ENCODE results near the gene CCNT2. TPM values are rescaled to one million over a fixed set of nuclear protein-coding genes. Genes with fewer than 3 reads are reported as not detected.

Gene CCNT2
- total and polyA plus RNA-seq, 2 experiments from 2014 or later, result 21.9 to 27.7 TPM

DNA sequence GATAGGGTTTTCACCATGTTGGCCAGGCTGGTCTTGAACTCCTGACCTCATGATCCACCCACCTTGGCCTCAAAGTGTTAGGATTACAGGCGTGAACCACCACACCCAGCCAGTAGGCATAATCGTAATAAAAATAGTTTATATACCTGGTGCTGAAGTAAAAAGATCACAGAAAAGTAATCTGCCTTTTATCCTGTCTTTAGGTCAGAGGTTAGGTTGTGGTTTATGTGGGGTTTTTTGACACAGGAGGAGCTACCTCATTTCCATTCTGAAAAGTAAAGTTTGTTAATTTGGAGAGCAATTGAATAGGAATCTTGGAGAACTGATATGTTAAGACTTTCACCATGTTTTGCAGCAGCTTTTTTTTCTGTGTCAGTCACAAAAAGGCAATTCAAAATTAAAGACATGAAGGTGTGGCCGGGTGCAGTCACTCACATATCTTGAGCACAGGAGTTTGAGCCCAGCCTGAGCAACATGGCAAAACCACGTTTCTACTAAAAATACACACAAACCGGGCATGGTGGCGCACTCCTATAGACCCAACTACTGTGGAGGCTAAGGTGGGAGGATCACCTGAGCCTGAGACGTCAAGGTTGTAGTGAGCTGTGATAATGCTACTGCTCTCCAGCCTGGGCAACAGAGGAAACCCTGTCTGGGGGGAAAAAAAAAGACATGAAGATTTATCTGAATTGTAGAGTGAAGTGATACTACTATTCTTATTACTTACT is 31.5 kb downstream of the CCNT2 start:
- Histone ChIP-seq H3K9me3 (ENCODE audit: low read depth) (no peaks in the 10 kb centered on the region), H3K27me3 (no peaks in the 10 kb centered on the region)
- TF ChIP-seq, protein P1, sequence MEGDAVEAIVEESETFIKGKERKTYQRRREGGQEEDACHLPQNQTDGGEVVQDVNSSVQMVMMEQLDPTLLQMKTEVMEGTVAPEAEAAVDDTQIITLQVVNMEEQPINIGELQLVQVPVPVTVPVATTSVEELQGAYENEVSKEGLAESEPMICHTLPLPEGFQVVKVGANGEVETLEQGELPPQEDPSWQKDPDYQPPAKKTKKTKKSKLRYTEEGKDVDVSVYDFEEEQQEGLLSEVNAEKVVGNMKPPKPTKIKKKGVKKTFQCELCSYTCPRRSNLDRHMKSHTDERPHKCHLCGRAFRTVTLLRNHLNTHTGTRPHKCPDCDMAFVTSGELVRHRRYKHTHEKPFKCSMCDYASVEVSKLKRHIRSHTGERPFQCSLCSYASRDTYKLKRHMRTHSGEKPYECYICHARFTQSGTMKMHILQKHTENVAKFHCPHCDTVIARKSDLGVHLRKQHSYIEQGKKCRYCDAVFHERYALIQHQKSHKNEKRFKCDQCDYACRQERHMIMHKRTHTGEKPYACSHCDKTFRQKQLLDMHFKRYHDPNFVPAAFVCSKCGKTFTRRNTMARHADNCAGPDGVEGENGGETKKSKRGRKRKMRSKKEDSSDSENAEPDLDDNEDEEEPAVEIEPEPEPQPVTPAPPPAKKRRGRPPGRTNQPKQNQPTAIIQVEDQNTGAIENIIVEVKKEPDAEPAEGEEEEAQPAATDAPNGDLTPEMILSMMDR (IDR thresholded peaks at IDR 0.05; ENCODE audit: low read depth, low read length), result no peak

DNA sequence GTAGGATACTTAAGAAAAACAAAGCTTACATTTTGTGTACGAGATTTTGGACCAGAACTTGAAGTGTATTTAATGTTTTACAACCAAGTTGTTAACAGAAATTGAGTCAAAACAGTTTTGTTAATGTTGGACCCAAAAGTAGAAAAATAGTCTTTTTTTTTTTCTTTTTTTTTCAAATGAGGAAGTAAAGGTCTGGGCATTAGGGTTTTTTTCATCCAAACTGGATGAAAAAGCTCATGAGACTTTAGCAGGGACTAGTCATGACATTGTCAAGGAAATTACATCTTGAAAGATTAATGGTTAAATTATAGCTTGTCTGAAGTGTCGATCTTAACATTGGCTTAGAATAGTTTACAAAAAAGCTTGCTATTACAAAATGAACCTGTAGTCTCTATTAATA is 32.3 kb downstream of the CCNT2 start:
- no peak overlapping the region for H3K4me3 ChIP-seq
- no peak overlapping the region for H3K27ac ChIP-seq
- H3K36me3 ChIP-seq, result peaks cover 61% of the 10 kb centered on the region
- DNase-seq (ENCODE audit: low read depth in 1 of 2, low spot score in 1 of 2), result no peak
- H3K4me1 ChIP-seq (ENCODE audit: low read depth), result no peaks in the 10 kb centered on the region
- H3K27me3 ChIP-seq, result no peaks in the 10 kb centered on the region
- no peaks in the 10 kb centered on the region for H3K9me3 ChIP-seq (ENCODE audit: low read depth)
- TF ChIP-seq, protein P1 (IDR thresholded peaks at IDR 0.05; ENCODE audit: low read depth, low read length), result no peak

More for the DNA sequence above, 31.5 kb downstream of the CCNT2 start:
- H3K4me3 ChIP-seq, result no peak overlapping the region
- H3K36me3 ChIP-seq, result peaks cover 58% of the 10 kb centered on the region
- DNase-seq (ENCODE audit: low read depth in 1 of 2, low spot score in 1 of 2), result no peak
- H3K4me1 ChIP-seq (ENCODE audit: low read depth), result no peaks in the 10 kb centered on the region
- no peak overlapping the region for H3K27ac ChIP-seq

DNA sequence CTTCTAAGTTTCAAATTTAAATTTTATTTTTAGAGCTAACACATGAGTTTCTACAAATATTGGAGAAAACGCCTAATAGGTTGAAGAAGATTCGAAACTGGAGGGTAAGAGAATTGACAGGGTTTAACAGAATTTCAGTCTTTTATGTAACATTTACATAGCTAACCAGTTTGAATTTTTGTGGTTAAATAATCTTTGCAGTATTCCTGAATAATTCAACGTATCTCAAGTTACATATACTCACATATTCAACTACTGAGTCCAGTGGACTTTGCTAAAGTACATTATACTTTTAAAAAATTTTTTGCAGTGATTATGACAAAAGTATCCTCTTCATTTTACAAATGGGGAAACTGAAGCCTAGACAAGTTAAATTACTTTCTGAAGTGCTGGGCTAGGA is 34.0 kb downstream of the CCNT2 start:
- H3K27me3 ChIP-seq, result no peaks in the 10 kb centered on the region
- peak in 1 of 2 donors; percentile 7 for DNase-seq (ENCODE audit: low read depth in 1 of 2, low spot score in 1 of 2)
- H3K4me1 ChIP-seq (ENCODE audit: low read depth), result no peaks in the 10 kb centered on the region
- no peaks in the 10 kb centered on the region for H3K9me3 ChIP-seq (ENCODE audit: low read depth)
- TF ChIP-seq, protein P1 (IDR thresholded peaks at IDR 0.05; ENCODE audit: low read depth, low read length), result no peak
- H3K27ac ChIP-seq, result peak overlapping the region; percentile 8
- no peak overlapping the region for H3K4me3 ChIP-seq
- H3K36me3 ChIP-seq, result peaks cover 71% of the 10 kb centered on the region

DNA sequence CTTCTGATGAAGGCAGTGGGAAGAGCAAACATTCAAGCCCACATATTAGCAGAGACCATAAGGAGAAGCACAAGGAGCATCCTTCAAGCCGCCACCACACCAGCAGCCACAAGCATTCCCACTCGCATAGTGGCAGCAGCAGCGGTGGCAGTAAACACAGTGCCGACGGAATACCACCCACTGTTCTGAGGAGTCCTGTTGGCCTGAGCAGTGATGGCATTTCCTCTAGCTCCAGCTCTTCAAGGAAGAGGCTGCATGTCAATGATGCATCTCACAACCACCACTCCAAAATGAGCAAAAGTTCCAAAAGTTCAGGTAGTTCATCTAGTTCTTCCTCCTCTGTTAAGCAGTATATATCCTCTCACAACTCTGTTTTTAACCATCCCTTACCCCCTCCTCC is 35.4 kb downstream of the CCNT2 start:
- no peak overlapping the region for H3K27ac ChIP-seq
- TF ChIP-seq, protein P1 (IDR thresholded peaks at IDR 0.05; ENCODE audit: low read depth, low read length), result no peak
- no peaks in the 10 kb centered on the region for H3K27me3 ChIP-seq
- no peak for DNase-seq (ENCODE audit: low read depth in 1 of 2, low spot score in 1 of 2)
- no peaks in the 10 kb centered on the region for H3K4me1 ChIP-seq (ENCODE audit: low read depth)
- no peaks in the 10 kb centered on the region for H3K9me3 ChIP-seq (ENCODE audit: low read depth)
- peaks cover 60% of the 10 kb centered on the region for H3K36me3 ChIP-seq
- no peak overlapping the region for H3K4me3 ChIP-seq

DNA sequence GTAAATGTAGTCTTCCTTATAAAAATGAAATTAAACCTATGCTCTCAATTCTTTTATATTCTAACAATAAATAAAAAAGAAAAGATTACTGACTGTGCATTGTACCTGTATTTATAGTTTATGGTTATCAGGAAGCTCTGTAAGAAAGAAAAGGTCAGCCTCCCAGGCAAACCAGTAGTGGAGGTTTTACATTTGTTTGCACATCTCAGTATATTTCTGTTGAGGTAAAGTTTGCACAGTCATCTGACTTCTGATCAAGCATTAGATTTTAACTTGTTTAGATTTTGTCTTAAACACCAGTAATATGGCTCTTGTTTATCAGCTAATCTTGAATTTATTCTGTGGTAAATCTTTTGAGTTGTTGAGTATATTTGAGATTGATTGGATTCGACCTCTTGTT is 37.1 kb downstream of the CCNT2 start:
- Histone ChIP-seq H3K9me3 (ENCODE audit: low read depth) (no peaks in the 10 kb centered on the region), H3K4me1 (ENCODE audit: low read depth) (no peaks in the 10 kb centered on the region), H3K36me3 (peaks cover 50% of the 10 kb centered on the region), H3K27me3 (no peaks in the 10 kb centered on the region), H3K4me3 (no peak overlapping the region), H3K27ac (no peak overlapping the region)
- TF ChIP-seq, protein P1 (IDR thresholded peaks at IDR 0.05; ENCODE audit: low read depth, low read length), result no peak
- DNase-seq (ENCODE audit: low read depth in 1 of 2, low spot score in 1 of 2), result no peak
